Subcutaneous abdominal adipose tissue (tissue), 5 donors: ENCODE measurements around the gene EEF1AKMT3.
A peak's percentile ranks its signal among the peaks of the same experiment; 100 is the strongest.

Experiments
- H3K27ac ChIP-seq: one replicate; pipeline ENCODE4 v1.7.0; 2013; ENCODE audit warnings: low read depth, mild to moderate bottlenecking, inconsistent platforms, low read length, moderate library complexity
- H3K27me3 ChIP-seq, 5 donors: one replicate each; pipeline ENCODE4 v1.7.0; 2013; ENCODE audit warnings: low read length in 5 of 5, inconsistent platforms in 1 of 5; ENCODE audit not compliant: control insufficient read depth in 5 of 5, insufficient read depth in 4 of 5
- H3K36me3 ChIP-seq, 5 donors: one replicate each; pipeline ENCODE4 v1.7.0; 2013; ENCODE audit warnings: low read length in 5 of 5; ENCODE audit not compliant: control insufficient read depth in 5 of 5, insufficient read depth in 5 of 5
- H3K4me1 ChIP-seq, 5 donors: one replicate each; pipeline ENCODE4 v1.7.0; 2013; ENCODE audit warnings: low read length in 5 of 5, mild to moderate bottlenecking in 3 of 5, moderate library complexity in 1 of 5; ENCODE audit not compliant: control insufficient read depth in 5 of 5, insufficient read depth in 5 of 5
- H3K4me3 ChIP-seq, 5 donors: one replicate each; pipeline ENCODE4 v1.7.0; 2013; ENCODE audit warnings: low read length in 5 of 5, low read depth in 1 of 5
- H3K9ac ChIP-seq, 5 donors: one replicate each; pipeline ENCODE4 v1.7.0; 2013; ENCODE audit warnings: low read length in 5 of 5, mild to moderate bottlenecking in 4 of 5, moderate library complexity in 3 of 5
- H3K9me3 ChIP-seq, 5 donors: one replicate each; pipeline ENCODE4 v1.7.0; 2013; ENCODE audit warnings: low read length in 5 of 5; ENCODE audit not compliant: control insufficient read depth in 5 of 5
- donor health status: healthy.
- donor health status: healthy.
- donor health status: healthy.
- donor health status: healthy.
- donor health status: healthy.

EEF1AKMT3 gene

GRCh38 chr12:57781801-57782200 is 9.4 kb downstream of the EEF1AKMT3 start:
- H3K4me1 ChIP-seq, result peaks cover 5 to 21% (median 15%) of the 10 kb centered on the region in 5 donors
- H3K36me3 ChIP-seq, result peaks cover 7 to 28% (median 24%) of the 10 kb centered on the region in 5 donors
- H3K4me3 ChIP-seq, result no peak overlapping the region
- no peaks in the 10 kb centered on the region for H3K27me3 ChIP-seq
- no peak overlapping the region for H3K27ac ChIP-seq
- no peaks in the 10 kb centered on the region for H3K9me3 ChIP-seq
- no peak overlapping the region for H3K9ac ChIP-seq

- Histone ChIP-seq H3K9me3 (no peaks in the 10 kb centered on the region), H3K36me3 (peaks cover 12 to 32% (median 28%) of the 10 kb centered on the region in 5 donors), H3K4me1 (peaks cover 5 to 21% (median 15%) of the 10 kb centered on the region in 5 donors), H3K27me3 (no peaks in the 10 kb centered on the region), H3K27ac (no peak overlapping the region), H3K4me3 (peak overlapping the region in 3 of 5 donors; percentile 100), H3K9ac (peak overlapping the region in 1 of 5 donors; percentile 87)
Observed at GRCh38 chr12:57782243-57782607, 9.8 kb downstream of the EEF1AKMT3 start.

- Histone ChIP-seq H3K9ac (peak within 1 kb of the TSS; percentile 87 to 100 (median 92)), H3K9me3 (no peaks in the 10 kb centered on the region), H3K36me3 (peaks cover 13 to 36% (median 30%) of the 10 kb centered on the region in 5 donors), H3K27ac (peak within 1 kb of the TSS; percentile 77), H3K27me3 (no peaks in the 10 kb centered on the region), H3K4me3 (peak within 1 kb of the TSS; percentile 94 to 100 (median 100)), H3K4me1 (peaks cover 5 to 21% (median 15%) of the 10 kb centered on the region in 5 donors)
Observed at GRCh38 chr12:57782608-57783465, 10.4 kb downstream of the EEF1AKMT3 start, which contains the start of gene TSFM. TSS of gene TSFM (plus strand) at chr12:57782787. CDS start at chr12:57782802, 15 bp downstream.

- Histone ChIP-seq H3K4me3 (peak overlapping the region; percentile 94 to 100 (median 100)), H3K36me3 (peaks cover 13 to 40% (median 31%) of the 10 kb centered on the region in 5 donors), H3K9me3 (no peaks in the 10 kb centered on the region), H3K27ac (peak overlapping the region; percentile 77), H3K4me1 (peaks cover 5 to 21% (median 15%) of the 10 kb centered on the region in 5 donors), H3K9ac (peak overlapping the region; percentile 87 to 100 (median 92)), H3K27me3 (no peaks in the 10 kb centered on the region)
Observed at GRCh38 chr12:57783466-57783801, 11.0 kb downstream of the EEF1AKMT3 start.

- Histone ChIP-seq H3K27ac (no peak overlapping the region), H3K36me3 (peaks cover 13 to 44% (median 33%) of the 10 kb centered on the region in 5 donors), H3K4me1 (peaks cover 5 to 21% (median 15%) of the 10 kb centered on the region in 5 donors), H3K4me3 (no peak overlapping the region), H3K27me3 (no peaks in the 10 kb centered on the region), H3K9me3 (no peaks in the 10 kb centered on the region), H3K9ac (no peak overlapping the region)
Observed at GRCh38 chr12:57783861-57784260, 11.4 kb downstream of the EEF1AKMT3 start.

- Histone ChIP-seq H3K9ac (no peak overlapping the region), H3K27me3 (no peaks in the 10 kb centered on the region), H3K36me3 (peaks cover 35 to 77% (median 59%) of the 10 kb centered on the region in 5 donors), H3K27ac (no peak overlapping the region), H3K4me3 (no peak overlapping the region), H3K9me3 (no peaks in the 10 kb centered on the region), H3K4me1 (no peaks in the 10 kb centered on the region)
Observed at GRCh38 chr12:57793920-57794319, 21.5 kb downstream of the EEF1AKMT3 start.

- Histone ChIP-seq H3K27ac (no peak overlapping the region), H3K27me3 (no peaks in the 10 kb centered on the region), H3K9me3 (no peaks in the 10 kb centered on the region), H3K4me3 (no peak overlapping the region), H3K9ac (no peak overlapping the region), H3K36me3 (peaks cover 44 to 81% (median 64%) of the 10 kb centered on the region in 5 donors), H3K4me1 (no peaks in the 10 kb centered on the region)
Observed at GRCh38 chr12:57795354-57795753, 22.9 kb downstream of the EEF1AKMT3 start.

GRCh38 chr12:57796996-57797395 is 24.6 kb downstream of the EEF1AKMT3 start:
- H3K4me1 ChIP-seq, result no peaks in the 10 kb centered on the region
- H3K9ac ChIP-seq, result no peak overlapping the region
- H3K27me3 ChIP-seq, result no peaks in the 10 kb centered on the region
- H3K9me3 ChIP-seq, result no peaks in the 10 kb centered on the region
- H3K36me3 ChIP-seq, result peaks cover 40 to 90% (median 73%) of the 10 kb centered on the region in 5 donors
- H3K4me3 ChIP-seq, result no peak overlapping the region
- H3K27ac ChIP-seq, result no peak overlapping the region

- Histone ChIP-seq H3K27me3 (no peaks in the 10 kb centered on the region), H3K4me1 (no peaks in the 10 kb centered on the region), H3K4me3 (no peak overlapping the region), H3K9ac (no peak overlapping the region), H3K27ac (no peak overlapping the region), H3K36me3 (peaks cover 42 to 90% (median 75%) of the 10 kb centered on the region in 5 donors), H3K9me3 (no peaks in the 10 kb centered on the region)
Observed at GRCh38 chr12:57797933-57798332, 25.5 kb downstream of the EEF1AKMT3 start.

GRCh38 chr12:57800965-57801364 is 28.6 kb downstream of the EEF1AKMT3 start:
- H3K36me3 ChIP-seq, result peaks cover 32 to 78% (median 61%) of the 10 kb centered on the region in 5 donors

More at GRCh38 chr12:57800965-57801364, 28.6 kb downstream of the EEF1AKMT3 start:
- Histone ChIP-seq H3K9me3 (no peaks in the 10 kb centered on the region), H3K4me1 (peaks cover 0 to 7% (median 4%) of the 10 kb centered on the region in 5 donors), H3K4me3 (no peak overlapping the region), H3K27me3 (no peaks in the 10 kb centered on the region), H3K9ac (no peak overlapping the region), H3K27ac (no peak overlapping the region)
